Body of pancreas (tissue), 4 donors: ENCODE measurements around the gene PLEK.

ENCODE experiments used
- CTCF ChIP-seq, 7 experiments: fragments of 450-650 bp in 4 of 7; fragments of 200-600 bp in 3 of 7; sonication (generic) in 3 of 7; IDR thresholded peaks; one replicate each; pipeline ENCODE4 v1.5.1; 2016 to 2019; ENCODE audit warnings: antibody characterized with exemption in 7 of 7
- POLR2A ChIP-seq, 3 donors: fragments of 450-650 bp; IDR thresholded peaks; one replicate each; pipeline ENCODE4 v1.6.1; 2016; ENCODE audit warnings: antibody characterized with exemption in 3 of 3, mild to moderate bottlenecking in 2 of 3

- TF ChIP-seq POLR2A (IDR thresholded peaks at IDR 0.05) (no peak), CTCF (IDR thresholded peaks at IDR 0.05) (no peak)
These were observed 2.3 kb upstream of the PLEK start for GRCh38 chr2:68362749-68363148.
